Adrenal gland (tissue), 5 donors: ENCODE results near the gene DLG2.

ENCODE experiments used
- CTCF ChIP-seq, 6 experiments: fragments of 450-650 bp in 4 of 6; fragments of 200-600 bp in 2 of 6; sonication (generic) in 1 of 6; IDR thresholded peaks; 1 replicate in 5 of 6; 2 replicates in 1 of 6; pipeline versions ENCODE4 v1.5.1 to v1.8.0; 2016 to 2021; ENCODE audit warnings: antibody characterized with exemption in 6 of 6, mild to moderate bottlenecking in 2 of 6, moderate library complexity in 1 of 6
- POLR2A ChIP-seq, 2 donors: fragments of 450-650 bp; IDR thresholded peaks; one replicate each; pipeline ENCODE4 v1.6.1; 2017; ENCODE audit warnings: antibody characterized with exemption in 2 of 2, mild to moderate bottlenecking in 2 of 2, moderate library complexity in 1 of 2
- donor health status: DM: no; HTN: no; CAD: no.

- no peak for TF ChIP-seq CTCF (IDR thresholded peaks at IDR 0.05)
- no peak for TF ChIP-seq POLR2A (IDR thresholded peaks at IDR 0.05)
Measured at GRCh38 chr11:84929738-84930137, 697.4 kb downstream of the DLG2 start.
